NCI-H2107 treated with DMSO at 0.1 percent for 48 hours (cell line): ENCODE measurements around the gene MOV10L1.
"Not testable (repeated sequence)": the region's sequence is repeated elsewhere in the genome, so short reads cannot be mapped to it uniquely, and the experiment has no call there.

Experiments used
- DNase-seq: peaks from one replicate; lab custom pipeline; 2025; ENCODE audit not compliant: unreplicated experiment; lab: John Stamatoyannopoulos, UW

Gene MOV10L1

DNA sequence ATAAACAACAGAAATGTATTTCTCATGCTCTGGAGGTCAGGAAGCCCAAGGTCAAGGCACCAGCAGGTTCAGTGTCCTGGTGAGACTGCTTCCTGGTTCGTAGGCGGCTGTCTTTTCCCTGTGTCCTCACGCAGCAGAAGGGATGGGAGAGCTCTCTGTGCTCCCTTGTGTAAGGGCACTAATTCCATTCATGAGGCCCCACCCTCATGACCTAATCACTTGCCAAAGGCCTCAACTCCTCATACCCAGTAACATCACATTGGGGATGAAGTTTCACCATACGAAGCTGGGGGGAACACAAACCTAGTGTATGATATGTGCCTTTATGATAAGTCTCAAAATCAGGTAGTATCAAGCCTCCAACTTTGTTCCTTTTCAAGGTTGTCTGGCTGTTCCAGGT is 42.1 kb downstream of the MOV10L1 start:
- DNase-seq, result no peak

DNA sequence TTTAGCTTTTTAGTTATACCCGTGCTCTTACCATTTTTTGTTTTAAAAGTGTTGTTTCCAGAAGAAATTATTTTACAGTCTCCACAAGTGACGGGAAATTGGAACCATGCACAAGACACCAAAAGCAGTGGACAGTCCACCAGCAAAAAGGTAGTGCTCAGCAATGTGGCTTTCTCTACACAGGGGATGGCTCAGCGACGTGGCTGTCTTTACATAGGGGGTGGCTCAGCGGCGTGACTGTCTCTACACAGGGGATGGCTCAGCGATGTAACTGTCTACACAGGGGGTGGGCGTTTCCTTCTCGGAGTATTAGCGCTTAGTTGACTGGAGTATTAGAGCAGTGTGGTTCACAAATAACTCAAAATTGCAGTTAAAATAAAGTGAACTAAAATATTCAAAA is 44.7 kb downstream of the MOV10L1 start:
- no peak for DNase-seq

DNA sequence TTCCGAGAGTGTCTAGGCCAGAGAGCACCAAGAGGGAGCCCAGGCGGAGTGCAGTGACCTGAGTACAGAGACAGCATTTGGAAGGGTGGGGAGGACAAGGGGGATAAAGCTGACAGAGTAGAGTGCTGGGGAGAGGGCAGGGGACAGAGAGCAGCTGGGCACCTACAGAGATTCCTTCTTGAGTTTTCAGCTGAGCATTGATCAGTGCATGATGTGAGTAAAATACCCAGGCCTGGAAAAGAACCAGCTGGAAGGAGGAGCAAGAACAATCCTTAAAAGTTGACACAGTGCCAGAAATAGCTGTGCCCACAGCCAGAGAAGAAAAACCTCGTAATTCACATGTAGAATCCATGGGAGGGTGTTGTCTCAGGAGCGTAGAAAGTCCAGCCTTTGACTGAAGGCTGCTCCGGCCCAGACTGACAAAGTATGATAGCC is 46.8 kb downstream of the MOV10L1 start:
- DNase-seq, result no peak

DNA sequence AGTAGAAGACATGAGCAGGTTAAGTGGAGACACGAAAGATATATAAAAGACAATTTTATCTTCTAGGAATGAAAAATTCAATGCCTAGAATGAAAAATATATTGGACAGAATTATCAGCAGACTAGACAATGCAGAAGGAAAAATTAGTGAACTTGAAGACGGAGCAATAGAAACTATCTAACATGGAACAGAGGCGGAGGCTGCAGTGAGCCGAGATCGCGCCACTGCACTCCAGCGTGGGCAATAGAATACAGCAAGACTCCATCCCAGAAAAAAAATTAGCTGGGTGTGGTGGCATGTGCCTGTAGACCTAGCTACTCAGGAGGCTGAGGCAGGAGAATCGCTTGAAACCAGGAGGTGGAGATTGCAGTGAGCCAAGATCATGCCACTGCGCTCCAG is 47.5 kb downstream of the MOV10L1 start:
- DNase-seq, result not testable (repeated sequence)

DNA sequence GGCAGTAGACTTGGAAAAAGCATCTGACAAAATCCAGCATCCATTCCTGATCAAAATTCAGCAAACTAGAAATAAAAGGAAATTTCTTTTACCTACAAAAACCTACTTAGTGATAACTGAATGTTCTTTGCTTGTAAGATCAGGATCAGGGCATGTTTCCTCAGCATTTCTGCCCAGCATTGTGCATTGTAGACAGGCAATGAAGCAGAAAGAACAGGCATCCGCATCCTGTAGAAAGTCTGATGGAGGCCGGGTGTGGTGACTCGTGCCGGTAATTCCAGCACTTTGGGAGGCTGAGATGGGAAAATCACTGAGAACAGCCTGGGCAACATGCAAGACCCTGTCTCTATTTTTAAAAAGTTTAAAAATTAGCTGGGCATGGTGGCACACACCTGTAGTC is 48.2 kb downstream of the MOV10L1 start:
- DNase-seq, result no peak

DNA sequence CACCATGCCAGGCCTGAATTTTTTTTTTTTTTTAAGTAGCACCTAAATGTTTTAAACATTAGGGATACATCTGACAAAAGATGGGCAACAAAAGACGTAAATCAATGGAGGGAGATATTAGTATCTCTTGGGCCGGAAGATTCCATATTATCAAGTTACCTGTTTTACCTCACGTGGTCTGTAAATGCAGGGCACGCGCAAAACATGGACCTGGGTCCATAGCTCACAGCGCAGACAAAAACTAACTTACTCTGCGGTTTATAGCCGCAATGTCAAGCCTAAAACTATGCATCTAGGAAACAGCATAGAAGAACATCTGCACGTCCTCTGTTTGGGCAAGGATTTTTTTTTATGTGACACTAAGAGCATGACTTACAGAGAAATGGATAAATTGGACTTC is 49.2 kb downstream of the MOV10L1 start:
- DNase-seq, result peak; percentile 55

DNA sequence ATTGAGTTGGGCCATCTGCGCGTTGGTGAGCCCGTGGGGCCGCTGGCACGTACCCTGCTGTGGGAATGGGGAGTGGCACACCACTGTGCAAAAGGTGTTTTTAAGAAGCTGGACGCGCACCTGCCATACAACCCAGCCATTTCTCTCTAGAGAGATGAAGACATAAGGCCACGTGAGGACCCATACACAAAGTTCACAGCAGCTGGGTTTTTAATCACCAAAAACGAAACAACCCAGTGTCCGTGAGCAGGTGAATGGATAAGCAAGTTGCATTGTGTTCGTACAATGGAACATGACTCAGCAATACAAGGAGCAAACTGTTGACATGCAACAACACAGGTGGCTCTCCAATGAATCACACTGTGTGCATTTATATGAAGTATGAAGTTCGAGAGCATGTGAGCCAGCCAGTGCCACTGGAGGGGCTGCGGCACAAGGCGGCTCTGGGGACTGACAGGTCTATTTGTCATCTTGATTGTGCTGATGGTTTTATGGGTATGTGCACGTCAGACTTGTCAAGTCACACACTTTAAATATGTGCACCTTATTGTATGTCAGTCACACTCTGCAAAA is 50.1 kb downstream of the MOV10L1 start:
- DNase-seq, result peak; percentile 90

DNA sequence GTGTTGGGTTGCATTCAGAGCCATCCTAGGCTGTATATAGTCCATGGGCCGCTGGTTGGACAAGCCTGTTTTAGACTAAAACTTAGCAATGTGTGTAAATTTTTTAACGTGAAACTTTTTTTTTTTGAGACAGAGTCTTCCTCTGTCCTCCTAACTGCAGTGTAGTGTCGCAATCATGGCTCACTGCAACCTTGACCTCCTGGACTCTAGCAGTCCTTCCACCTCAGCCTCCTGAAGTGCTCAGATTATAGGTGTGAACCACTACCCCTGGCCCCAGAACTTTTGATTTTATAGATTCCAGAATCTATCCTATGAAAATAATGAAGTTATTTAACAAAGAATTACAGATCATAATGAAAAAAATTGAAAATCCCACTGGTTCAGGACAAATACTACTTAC is 50.8 kb downstream of the MOV10L1 start:
- DNase-seq, result no peak

DNA sequence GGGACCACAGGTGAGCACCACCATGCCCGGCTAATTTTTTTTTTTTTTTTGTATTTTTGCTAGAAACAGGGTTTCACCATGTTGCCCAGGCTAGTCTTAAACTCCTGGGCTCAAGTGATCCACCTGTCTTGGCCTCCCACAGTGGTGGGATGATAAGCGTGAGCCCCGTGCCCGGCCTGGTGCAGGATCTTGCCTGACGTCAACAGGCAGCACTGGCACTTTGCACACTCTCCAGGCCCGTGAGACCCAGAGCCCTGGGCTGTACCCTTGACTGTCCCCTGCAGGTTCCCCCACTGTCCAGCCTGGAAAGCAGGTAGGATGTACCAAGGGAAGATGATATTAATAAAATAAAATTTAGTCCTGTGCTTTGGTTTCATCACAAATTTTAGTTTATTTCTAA is 51.7 kb downstream of the MOV10L1 start:
- no peak for DNase-seq

DNA sequence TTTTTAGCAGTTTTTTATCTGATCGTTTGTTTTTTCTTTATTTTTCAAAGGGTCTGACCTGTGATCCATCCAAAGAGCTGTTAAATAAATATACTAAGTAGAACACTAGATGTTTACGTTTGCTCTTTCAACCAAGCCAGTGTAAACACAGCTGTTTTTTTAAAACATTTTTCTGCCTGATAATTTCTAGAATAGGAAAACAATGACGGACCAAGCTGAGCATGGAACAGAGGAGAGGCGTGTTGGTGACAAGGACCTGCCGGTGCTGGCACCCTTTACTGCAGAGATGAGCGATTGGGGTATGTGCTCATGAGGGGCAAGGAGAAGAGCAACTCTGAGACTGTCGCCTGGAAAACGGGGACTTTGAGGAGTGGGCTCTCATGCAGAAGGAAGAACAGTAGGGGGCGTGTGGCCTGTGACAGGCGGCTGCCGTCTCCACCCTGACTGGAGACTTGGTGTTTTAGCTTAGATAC is 52.1 kb downstream of the MOV10L1 start:
- peak; percentile 23 for DNase-seq

DNA sequence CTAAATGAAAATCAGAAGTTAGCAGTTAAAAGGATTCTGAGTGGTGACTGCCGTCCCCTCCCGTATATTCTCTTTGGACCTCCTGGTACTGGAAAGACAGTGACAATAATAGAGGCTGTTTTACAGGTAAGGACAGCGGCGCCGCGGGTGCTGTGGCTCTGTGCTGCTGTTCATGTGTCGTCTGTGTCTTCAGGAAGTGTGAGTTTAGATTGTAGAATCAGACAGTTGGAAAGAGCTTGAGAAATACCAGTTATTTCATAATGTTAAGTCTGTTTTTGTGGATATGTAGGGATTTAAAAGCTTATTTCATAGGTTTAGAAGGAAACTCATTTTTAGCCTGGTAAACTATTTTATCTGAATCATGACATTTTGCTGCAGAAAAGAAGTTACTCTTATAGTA is 53.3 kb downstream of the MOV10L1 start:
- DNase-seq, result no peak

DNA sequence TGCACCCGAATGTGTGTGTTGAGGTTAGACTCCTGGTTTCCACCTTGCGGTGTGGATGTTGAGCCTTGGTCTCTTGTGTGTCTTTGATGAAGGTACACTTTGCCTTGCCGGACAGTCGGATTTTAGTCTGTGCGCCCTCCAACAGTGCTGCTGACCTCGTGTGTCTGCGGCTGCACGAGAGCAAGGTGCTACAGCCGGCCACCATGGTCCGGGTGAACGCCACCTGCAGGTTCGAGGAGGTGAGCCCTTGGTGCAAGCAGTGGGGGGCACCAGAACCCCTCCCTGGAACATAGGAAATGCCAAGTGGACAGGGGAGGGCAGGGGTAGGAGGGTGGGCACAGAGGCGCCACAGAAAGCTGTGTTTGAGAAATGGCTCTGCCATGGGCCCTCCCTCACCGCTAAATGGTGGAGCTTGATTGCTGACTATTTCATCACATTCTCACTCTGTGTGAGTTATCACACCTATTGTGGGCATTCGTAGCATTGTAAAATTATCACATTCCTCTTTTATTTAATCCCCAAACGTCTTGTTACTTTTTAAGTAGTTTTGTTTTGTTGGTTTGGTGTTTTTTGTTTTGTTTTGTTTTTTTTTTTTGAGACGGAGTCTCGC is 54.3 kb downstream of the MOV10L1 start:
- DNase-seq, result no peak

DNA sequence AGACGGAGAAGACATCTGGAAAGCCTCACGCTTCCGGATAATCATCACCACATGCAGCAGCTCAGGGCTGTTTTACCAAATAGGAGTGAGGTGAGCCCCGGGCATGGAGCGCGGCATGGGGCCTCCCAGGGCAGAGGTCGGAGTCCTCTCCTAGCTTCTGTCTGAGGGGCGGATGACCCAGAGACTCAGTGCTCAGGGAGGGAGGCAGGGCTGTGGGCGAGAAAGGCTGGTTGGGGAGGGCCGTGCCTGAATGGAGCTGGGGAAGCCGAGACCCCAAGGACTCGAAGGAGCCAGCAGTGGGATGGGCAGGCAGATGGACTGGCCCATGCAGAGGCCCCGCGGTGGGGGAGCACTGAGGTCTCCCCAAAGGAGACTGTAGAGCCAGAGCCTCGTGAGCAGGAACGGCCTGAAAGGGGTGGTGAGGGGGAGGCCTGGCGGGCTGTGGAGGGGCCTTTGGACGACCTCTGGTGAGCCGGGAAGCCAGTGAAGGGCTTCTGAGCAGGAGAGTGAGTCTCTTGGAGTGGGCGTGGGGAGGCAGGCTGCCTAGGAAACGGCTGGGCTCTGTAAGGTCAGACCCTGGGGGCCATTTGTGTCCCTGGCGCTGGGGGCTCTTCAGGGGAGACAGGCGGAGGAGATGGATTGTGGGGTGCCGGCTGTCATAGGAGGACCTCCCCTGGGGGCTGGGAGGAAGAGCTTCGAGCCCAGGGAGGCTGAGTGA is 56.1 kb downstream of the MOV10L1 start:
- DNase-seq, result no peak

DNA sequence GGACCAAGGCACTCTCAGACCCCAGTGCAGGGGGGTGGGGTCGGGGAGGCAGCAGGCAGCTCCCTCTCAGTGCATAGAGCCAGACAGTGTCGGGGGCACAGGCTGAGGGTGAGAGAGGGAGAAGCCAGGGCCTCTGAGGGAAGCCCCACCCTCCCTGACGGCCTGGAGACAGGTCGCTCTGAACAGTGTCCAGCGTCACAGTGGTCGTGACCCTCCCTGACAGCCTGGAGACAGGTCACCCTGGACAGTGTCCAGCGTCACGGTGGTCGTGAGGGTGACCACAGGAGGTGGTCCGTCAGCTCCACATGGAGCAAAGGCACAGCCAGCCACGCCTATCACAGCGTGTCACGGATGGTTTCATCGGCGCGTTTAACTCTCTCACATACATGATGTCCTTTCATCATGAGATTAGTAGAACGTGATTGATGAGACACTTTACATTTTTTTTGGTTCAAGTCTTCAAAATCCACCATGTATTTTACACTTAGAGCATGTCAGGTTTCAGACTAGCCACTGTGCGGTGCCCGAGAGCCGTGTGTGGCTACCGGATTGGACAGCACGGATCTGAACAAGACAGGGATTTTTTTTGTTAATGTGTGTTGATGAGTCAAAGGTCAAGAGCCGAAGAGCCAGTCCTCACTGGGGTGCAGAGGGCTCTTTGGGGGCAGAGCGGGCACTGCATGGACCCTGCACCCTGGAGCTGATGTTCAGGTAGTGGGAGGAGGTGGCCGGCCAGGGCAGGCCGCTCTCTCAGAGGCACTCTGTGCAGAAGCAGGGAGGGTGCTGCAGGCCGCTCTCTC is 56.8 kb downstream of the MOV10L1 start:
- peak; percentile 70 for DNase-seq

DNA sequence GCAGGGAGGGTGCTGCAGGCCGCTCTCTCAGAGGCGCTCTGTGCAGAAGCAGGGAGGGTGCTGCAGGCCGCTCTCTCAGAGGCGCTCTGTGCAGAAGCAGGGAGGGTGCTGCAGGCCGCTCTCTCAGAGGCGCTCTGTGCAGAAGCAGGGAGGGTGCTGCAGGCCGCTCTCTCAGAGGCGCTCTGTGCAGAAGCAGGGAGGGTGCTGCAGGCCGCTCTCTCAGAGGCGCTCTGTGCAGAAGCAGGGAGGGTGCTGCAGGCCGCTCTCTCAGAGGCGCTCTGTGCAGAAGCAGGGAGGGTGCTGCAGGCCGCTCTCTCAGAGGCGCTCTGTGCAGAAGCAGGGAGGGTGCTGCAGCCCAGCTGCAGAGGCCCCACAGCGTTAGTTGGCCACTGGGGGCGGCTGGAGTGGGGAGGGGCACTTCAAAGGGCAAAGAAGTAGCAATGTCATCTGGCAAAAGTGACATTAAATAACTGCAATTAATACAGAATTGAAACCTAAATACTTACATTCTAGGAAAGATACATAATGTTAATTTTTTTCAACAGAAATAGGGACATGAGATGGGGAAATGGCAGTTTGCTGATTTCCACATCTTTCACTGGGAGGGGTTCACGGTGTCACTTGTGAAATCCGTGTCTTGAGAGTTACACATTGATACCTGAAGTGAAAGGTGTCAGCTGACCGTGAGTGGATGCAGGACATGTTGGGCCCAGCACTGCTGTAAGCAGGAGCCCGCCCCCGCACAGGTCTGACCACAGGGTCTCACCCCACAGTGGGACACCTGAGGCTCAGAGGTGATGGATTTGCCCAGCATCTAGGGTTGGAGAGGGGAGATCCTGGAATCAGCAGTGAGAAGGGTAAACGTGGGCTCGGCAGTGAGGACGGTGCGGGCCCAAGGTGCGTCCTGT is 57.7 kb downstream of the MOV10L1 start:
- DNase-seq, result not testable (repeated sequence)

DNA sequence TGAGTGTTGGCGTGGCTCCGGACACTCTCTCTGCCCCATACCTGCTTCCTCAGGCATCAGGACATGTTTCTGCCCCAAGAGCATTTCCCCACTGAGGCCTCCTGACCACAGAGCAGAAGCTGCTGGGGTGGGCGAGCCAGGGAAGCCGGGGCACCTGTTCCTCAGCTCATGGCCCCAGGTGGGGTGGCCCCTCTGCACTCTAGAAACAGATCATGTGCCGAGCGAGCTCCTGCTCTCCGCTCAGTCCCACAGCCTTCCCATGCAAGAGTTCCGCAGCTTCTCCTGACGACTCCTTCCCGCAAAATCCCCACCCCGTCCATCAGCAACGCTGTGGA is 58.3 kb downstream of the MOV10L1 start:
- no peak for DNase-seq

DNA sequence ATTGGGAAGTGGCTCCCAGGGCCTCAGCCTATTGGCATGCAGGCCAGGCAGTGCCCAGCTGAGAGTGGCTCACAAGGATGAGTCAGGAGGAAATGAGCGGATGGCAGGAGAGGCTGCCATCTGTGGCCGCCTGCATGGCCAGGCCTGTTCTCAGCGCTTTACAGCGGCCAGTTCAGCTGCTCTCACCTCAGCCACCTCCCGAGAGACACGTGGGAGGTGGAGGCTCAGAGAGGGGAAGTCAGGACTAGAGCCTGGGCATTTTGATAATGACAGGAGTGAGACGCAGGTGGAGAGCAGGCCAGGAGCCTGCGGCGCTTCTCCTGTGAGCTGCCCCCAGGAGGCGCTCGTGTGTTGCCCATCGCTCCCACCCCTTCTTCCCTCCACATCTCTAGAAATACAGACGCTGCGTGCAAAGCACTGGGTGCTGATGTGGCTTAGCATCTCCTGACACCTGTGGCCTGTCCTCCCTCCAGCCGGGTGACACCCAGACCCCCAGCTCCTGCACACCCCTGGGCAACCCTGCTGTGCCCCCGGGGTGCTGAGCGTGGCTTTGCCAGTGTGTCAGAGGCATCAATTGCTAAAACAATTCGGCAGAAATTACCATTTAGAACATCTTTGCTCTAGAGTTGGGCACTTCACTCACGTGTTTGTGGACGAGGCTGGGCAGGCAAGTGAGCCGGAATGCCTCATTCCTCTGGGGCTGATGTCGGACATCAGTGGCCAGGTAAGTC is 59.4 kb downstream of the MOV10L1 start:
- DNase-seq, result peak; percentile 42

DNA sequence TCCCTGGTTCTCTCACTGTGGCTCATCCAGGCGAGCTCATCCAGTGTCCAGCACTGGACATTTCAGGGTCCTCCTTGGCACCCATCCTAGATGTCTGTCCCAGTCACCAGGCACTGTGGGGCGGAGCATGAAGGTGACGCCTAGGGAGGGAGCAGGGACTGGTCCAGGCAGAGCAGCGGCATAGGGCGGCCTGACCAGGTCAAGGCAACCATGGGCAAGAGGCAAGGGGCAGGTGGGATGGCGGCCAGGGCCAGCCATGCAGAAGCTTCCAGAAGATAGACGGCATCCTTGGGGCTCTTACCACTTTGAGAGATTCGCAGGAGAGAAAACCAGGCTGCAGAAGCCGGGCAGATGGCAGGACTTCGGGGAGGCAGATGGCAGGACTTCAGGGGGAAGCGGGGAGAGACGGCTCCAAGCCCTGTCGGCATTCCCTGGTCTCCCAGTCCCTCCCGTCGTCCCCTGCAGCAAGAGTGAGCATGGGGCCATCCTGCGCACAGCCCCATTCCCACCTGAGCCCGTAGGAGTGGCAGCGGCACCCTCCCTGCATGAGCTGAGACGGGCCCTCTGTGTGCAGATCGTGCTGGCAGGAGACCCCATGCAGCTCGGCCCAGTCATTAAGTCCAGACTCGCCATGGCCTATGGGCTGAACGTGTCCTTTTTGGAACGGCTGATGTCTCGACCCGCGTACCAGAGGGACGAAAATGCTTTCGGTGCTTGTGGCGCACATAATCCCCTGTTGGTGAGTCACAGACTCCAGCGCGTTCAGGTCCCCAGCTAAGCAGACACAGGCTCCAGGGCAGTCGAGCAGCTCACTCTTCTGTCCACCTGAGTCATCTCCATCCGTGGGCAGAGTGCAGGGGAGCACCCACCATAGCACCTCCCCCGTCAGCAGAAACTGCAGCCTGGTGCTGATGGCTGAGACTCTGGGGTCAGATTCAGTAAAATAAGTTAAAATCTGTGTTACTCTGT is 60.6 kb downstream of the MOV10L1 start:
- no peak for DNase-seq
